RKO (cell line): ENCODE data around the gene CYB5R2.
A peak's percentile ranks its signal among the peaks of the same experiment; 100 is the strongest.

Experiments
- DNase-seq: peaks from one replicate; pipeline ENCODE4 v3.0.0-alpha.2; 2016; ENCODE audit warnings: low spot score

The CYB5R2 gene

GRCh38 chr11:7672960-7673723, at the start of gene CYB5R2:
TSS of gene CYB5R2 (minus strand) at chr11:7673500. CDS start at chr11:7672825, 675 bp downstream.
- DNase-seq: no peak

- DNase-seq: no peak
Observed at GRCh38 chr11:7714786-7715185, 41.5 kb upstream of the CYB5R2 start.

GRCh38 chr11:7706377-7706776, 33.1 kb upstream of the CYB5R2 start, which contains the start of gene OVCH2:
TSS of gene OVCH2 (minus strand) at chr11:7706477. CDS start at chr11:7706394, 83 bp downstream.
- no peak for DNase-seq

- DNase-seq: no peak
Observed at GRCh38 chr11:7703740-7704139, 30.4 kb upstream of the CYB5R2 start.

GRCh38 chr11:7696424-7696823, 23.1 kb upstream of the CYB5R2 start:
- DNase-seq: no peak

GRCh38 chr11:7694235-7694634, 20.9 kb upstream of the CYB5R2 start:
- no peak for DNase-seq

GRCh38 chr11:7692426-7692825, 19.1 kb upstream of the CYB5R2 start:
- no peak for DNase-seq

- DNase-seq: no peak
Observed at GRCh38 chr11:7691759-7692350, 18.6 kb upstream of the CYB5R2 start.

GRCh38 chr11:7690648-7691047, 17.3 kb upstream of the CYB5R2 start:
- peak; percentile 7 for DNase-seq

GRCh38 chr11:7689239-7689638, 15.9 kb upstream of the CYB5R2 start:
- no peak for DNase-seq

- peak; percentile 51 for DNase-seq
Observed at GRCh38 chr11:7688238-7688826, 15.0 kb upstream of the CYB5R2 start.

GRCh38 chr11:7687386-7687785, 14.1 kb upstream of the CYB5R2 start:
- DNase-seq: no peak

- DNase-seq: no peak
Observed at GRCh38 chr11:7686761-7687160, 13.5 kb upstream of the CYB5R2 start.

- no peak for DNase-seq
Observed at GRCh38 chr11:7683571-7683970, 10.3 kb upstream of the CYB5R2 start.

- no peak for DNase-seq
Observed at GRCh38 chr11:7677796-7678201, 4.5 kb upstream of the CYB5R2 start.

GRCh38 chr11:7677071-7677470, 3.8 kb upstream of the CYB5R2 start:
- DNase-seq: no peak

- DNase-seq: no peak
Observed at GRCh38 chr11:7675631-7676030, 2.3 kb upstream of the CYB5R2 start.

- no peak for DNase-seq
Observed at GRCh38 chr11:7673724-7674434, 579 bp upstream of the CYB5R2 start.

- DNase-seq: no peak
Observed at GRCh38 chr11:7672276-7672959, 882 bp downstream of the CYB5R2 start.

GRCh38 chr11:7671347-7672215, 1.7 kb downstream of the CYB5R2 start:
- no peak for DNase-seq

GRCh38 chr11:7670641-7671040, 2.7 kb downstream of the CYB5R2 start:
- DNase-seq: no peak
